NCI-H1048 (cell line): ENCODE results near the gene DGCR2.
"Not testable (repeated sequence)": the region's sequence is repeated elsewhere in the genome, so short reads cannot be mapped to it uniquely, and the experiment has no call there.

ENCODE experiments used
- DNase-seq: peaks from one replicate; lab custom pipeline; 2025; lab: John Stamatoyannopoulos, UW

DGCR2 gene

DNA sequence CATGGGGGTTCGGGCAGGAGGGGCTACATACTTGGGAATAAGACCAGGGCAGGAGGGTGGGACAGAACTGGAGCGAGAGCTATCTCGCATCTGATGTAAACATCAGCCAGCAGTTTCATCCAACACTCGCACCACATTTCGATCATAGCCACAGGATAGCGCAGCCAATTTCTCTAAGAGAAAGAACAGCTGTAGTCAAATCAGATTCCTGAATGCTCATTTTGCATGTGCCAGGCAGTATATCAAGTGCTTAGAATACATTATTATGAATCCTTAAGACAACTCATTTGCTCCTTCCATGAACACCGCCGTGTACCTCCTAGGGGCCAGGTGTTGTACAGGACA lies 14.5 kb downstream of the DGCR2 start:
- DNase-seq: no peak

DNA sequence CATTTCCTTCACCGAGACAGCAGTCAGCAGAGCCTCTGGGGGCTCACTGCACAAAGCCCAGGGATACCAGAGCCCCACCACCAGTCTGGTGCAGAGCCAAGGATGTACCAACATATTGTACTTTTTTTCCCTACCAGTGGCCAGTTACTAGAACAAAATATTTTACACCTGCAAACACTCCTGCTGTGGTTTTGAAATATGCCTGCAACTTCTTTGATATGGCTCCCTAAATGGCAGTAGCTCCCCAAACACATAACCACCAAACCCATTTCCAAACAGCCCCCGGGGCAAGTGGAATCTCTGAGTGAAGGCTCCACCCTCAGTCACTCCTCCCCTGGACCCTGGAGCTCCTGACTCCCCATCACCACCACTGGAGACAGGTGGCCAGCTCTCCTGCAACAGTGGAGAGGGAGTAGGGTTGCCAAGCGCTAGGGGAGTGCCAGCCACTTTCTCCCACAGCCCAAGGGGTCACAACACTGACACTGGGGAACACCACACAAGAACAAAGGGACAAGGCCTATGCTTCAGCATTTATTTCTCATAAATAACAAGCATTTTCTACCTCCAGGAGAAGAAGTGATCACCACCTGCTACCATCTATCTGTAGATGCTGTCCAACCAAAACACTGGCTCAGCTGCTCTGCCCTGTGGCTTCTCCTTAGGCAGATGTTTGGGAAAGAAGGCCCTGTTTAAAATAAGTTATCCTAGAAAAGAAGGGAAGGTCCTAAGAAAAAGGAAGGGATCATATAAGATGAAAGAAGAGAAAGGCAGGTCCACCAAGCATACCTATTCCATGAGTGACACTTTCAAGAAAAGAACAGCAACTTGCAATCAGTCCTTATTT lies 15.1 kb downstream of the DGCR2 start:
- no peak for DNase-seq

DNA sequence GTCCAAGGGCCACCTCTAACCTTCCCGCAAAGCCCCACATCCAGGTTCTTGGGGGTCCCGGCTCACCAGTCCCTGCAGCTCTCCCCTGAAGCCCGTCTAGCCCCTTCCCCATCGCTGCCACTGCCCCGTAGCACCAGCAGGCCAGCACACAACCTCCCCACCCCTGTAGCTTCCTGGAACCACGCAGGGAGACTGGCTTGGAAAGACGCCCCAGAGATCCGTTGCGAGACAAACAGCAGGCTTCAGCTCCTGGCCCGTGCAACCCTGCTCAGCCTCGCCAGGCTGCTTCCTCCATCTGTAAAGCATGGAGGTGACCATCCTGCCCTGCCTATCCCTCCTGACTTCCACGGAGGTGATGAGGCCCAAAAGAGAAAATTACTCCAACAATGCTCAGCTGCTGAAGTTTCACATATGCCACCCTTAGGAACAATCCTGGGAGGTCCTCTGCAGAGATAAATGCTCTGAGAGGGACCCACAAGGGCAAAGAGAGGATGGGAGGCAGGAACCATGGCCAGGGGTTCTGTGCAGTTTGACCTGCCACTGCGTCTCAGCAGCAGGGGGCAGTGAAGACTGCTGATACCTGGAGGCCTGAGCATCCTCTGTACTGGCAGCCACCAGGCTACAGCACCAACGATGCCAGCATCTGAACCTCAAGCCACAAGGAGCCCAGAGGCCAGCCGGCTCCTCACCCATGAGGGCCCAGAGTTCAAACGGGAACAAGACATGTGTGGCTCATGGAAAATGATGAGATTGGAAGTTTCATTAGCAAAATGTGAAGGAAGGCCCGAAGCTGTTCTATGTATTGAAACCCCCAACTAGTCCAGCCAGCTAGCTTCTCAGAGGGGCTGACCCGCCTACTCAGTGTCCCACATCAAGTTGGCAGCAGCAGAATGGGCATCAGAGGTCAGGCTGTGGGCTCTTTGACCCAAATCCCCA lies 16.1 kb downstream of the DGCR2 start:
- DNase-seq: no peak

GRCh38 chr22:19105456-19105855 lies 16.8 kb downstream of the DGCR2 start:
- no peak for DNase-seq

DNA sequence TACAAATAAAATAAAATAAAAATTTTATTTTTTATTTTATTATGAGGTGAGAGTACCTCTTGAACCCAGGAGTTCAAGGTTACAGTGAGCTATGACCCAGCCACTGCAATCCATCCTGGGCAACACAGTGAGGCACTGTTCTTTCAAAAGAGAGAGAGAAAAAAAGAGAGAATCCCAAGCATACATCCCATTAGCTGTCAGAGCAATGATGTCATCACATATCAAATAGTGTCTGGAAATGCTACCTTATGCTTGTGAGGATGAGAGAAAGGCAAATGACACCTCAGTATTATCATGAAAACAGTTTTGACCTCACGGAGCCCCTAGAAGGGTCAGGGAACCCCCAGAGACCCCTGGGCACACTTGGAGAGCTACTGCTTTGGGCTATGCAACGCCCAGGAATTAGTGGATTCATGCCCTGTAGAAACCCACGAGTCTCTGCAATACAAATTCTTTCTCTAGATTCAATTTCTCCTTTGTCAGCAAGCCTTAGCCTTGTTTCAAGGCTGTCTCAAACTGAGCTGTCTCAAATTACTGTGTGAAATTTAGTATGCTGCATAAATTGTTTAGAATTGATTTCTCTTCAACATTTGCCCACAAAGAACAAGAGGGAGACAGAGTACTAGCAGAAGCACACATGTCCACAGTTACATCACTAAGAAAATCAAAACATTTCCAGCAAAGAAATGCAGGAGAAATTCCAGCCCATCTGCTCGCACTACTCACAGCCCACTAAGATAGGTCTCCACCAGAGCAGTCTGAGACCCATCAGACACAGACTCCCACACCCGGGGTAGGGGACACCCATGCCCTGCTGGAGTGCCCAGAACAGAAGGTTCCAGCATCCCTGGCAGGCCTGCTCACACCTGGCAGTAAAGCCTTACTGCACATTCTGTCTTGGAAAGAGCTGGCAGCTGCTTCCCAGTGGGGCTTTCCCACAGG lies 18.1 kb downstream of the DGCR2 start:
- no peak for DNase-seq

- DNase-seq: no peak
These were observed 24.1 kb downstream of the DGCR2 start for GRCh38 chr22:19098157-19098556.

GRCh38 chr22:19097518-19097917 lies 24.7 kb downstream of the DGCR2 start:
- DNase-seq: no peak

- DNase-seq: no peak
These were observed 25.7 kb downstream of the DGCR2 start for GRCh38 chr22:19096555-19096954.

- DNase-seq: no peak
These were observed 27.7 kb downstream of the DGCR2 start for GRCh38 chr22:19094393-19094997.

GRCh38 chr22:19092725-19093124 lies 29.5 kb downstream of the DGCR2 start:
- DNase-seq: no peak

DNA sequence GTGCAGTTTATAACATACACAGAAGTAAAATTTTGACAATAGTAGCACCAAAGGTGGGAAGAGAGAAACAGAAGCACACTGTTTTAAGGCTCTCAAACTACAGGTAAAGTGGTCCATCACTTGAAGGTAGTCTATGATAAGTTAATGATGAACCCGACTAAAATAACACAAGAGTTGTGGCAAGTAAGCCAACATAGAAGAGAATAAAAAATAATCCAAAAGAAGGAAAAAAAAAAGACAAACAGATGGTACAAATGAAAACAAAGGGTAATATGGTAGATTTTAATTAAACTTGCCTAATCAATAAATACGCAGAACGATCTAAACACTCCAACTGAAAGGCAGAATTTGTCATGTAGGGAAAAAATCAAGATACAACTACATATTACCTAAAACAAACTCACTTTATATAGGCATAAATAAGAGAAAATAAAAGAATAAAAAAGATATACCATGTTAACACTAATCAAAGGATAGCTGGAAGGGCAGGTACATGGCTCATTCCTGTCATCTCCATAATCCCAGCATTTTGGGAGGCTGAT lies 31.6 kb downstream of the DGCR2 start:
- no peak for DNase-seq

- DNase-seq: no peak
These were observed 32.0 kb downstream of the DGCR2 start for GRCh38 chr22:19090183-19090582.

DNA sequence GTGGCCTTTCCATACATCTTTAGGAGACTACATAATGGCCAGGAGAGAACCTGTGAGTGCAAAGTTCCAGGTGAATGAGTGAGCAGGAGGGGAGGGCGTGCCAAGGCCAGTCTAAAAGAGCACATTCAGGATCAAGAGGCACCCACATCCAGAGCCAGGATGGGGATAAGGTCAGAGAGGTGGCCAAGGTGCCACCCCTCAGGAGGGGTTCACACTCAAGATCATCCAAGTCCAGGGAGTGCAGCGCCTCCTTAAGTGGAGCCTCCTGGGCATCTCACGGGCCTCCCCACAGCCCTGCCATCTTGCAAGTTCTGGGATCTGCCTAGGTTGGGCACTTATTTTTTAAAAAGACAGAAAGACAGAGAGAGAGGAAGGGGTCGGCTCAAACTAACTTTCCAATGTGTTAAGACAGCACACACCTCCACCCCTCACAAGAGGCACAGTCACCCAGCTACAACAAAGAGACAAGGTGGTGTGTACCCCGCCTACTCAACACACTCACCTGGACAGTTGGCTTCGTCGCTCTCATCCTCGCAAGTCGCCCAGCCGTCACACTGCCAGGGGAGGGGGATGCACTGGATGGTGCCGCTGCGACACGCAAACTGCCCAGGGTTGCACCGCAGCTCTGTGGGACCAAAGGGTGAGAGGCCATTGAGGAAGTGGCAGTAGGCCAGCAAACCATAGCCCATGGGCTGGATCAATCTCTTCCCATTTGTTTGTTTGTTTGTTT lies 33.2 kb downstream of the DGCR2 start:
- DNase-seq: no peak

- no peak for DNase-seq
These were observed 35.3 kb downstream of the DGCR2 start for GRCh38 chr22:19086896-19087295.

GRCh38 chr22:19086417-19086816 lies 35.8 kb downstream of the DGCR2 start:
- no peak for DNase-seq

- no peak for DNase-seq
These were observed 36.9 kb downstream of the DGCR2 start for GRCh38 chr22:19085233-19085718.

GRCh38 chr22:19084586-19084985 lies 37.6 kb downstream of the DGCR2 start:
- DNase-seq: not testable (repeated sequence)

DNA sequence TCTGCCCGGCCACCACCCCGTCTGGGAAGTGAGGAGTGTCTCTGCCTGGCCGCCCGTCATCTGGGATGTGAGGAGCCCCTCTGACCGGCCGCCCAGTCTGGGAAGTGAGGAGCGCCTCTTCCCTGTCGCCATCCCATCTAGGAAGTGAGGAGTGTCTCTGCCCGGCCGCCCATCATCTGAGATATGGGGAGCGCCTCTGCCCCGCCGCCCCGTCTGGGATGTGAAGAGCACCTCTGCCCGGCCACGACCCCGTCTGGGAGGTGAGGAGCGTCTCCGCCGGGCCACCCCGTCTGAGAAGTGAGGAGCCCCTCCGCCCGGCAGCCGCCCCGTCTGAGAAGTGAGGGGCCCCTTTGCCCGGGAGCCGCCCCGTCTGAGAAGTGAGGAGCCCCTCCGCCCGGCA lies 38.1 kb downstream of the DGCR2 start:
- DNase-seq: not testable (repeated sequence)

DNA sequence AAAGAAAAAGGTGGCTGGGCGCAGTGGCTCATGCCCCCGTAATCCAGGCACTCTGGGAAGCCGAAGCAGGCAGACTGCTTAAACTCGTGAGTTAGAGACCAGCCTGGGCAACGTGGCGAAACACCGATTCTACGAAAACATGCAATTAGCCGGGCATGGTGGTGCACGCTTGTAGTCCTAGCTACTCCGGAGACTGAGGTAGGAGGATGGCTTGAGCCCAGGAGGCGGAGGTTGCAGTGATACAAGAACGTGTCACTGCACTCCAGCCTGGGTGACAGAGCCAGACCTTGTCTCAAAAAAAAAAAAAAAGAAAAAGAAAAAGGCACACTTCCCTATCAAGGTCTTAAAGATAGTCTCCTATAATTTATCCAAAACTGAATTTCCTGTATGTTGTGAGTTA lies 39.4 kb downstream of the DGCR2 start:
- DNase-seq: no peak

DNA sequence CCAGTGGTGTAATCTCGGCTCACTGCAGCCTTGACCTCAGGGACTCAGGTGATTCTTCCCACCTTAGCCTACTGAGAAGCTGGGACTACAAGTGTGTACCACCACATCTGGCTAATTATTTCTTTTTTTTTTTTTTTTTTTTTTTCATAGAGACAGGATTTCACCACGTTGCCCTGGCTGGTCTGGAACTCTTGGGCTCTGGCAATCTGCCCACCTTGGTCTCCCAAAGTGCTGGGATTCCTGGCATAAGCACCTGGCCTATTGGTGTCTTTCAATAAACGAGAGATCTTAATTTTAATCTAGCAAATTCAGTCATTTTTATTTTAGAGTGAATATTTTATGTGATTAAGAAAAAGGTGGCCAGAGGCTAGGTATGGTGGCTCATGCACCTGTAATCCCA lies 40.1 kb downstream of the DGCR2 start:
- DNase-seq: no peak
